ENCODE data around the gene KIAA0930. TPM values are rescaled to one million over a fixed set of nuclear protein-coding genes. Genes with fewer than 3 reads are reported as not detected.

The KIAA0930 gene
- total RNA-seq, 1 experiment from 2014 or later: 54.8 TPM

DNA sequence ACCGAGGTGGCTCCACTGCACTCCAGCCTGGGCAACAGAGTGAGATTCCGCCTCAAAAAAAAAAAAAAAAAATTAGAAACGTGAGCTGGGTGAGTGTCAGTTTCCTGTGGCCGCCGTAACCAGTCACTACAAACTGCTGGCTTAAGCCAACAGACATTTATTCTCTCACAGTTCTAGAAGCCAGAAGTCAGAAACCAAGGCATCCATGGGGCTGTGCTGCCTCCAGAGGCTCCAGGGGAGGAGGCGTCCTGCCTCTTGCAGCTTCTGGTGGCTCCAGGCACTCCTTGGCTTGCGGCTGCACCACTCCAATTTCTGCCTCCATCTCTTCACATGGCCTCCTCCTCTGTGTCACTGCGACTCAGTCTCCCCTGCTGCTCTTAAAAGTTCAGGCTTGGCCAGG lies 11.1 kb upstream of the KIAA0930 start:
- Histone ChIP-seq H3K4me1 (ENCODE audit: insufficient read depth, low read length, poor library complexity, severe bottlenecking) (no peaks in the 10 kb centered on the region), H3K9me3 (ENCODE audit: low read depth, low read length, poor library complexity, severe bottlenecking) (no peaks in the 10 kb centered on the region), H3K27me3 (replicated peaks; ENCODE audit: insufficient read depth, low read depth, low read length, poor library complexity) (no peaks in the 10 kb centered on the region), H3K4me3 (ENCODE audit: low read depth, low read length, poor library complexity, severe bottlenecking) (no peak overlapping the region), H3K27ac (ENCODE audit: low read depth, low read length, poor library complexity, severe bottlenecking) (no peak overlapping the region), H3K36me3 (ENCODE audit: insufficient read depth, low read length, poor library complexity, severe bottlenecking) (no peaks in the 10 kb centered on the region)
- ChIA-PET CTCF (interaction anchor here (0.6 kb wide), 1 partner anchor 297 kb away, joined by 4 read pairs; no protein-coding TSS in a partner anchor), POLR2A (ENCODE audit: low non-redundant PET) (no interaction called here)
- TF ChIP-seq, protein P1, sequence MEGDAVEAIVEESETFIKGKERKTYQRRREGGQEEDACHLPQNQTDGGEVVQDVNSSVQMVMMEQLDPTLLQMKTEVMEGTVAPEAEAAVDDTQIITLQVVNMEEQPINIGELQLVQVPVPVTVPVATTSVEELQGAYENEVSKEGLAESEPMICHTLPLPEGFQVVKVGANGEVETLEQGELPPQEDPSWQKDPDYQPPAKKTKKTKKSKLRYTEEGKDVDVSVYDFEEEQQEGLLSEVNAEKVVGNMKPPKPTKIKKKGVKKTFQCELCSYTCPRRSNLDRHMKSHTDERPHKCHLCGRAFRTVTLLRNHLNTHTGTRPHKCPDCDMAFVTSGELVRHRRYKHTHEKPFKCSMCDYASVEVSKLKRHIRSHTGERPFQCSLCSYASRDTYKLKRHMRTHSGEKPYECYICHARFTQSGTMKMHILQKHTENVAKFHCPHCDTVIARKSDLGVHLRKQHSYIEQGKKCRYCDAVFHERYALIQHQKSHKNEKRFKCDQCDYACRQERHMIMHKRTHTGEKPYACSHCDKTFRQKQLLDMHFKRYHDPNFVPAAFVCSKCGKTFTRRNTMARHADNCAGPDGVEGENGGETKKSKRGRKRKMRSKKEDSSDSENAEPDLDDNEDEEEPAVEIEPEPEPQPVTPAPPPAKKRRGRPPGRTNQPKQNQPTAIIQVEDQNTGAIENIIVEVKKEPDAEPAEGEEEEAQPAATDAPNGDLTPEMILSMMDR (conservative IDR thresholded peaks at IDR 0.05; ENCODE audit: low read depth, low read length): no peak
- TF ChIP-seq EZH2 (IDR thresholded peaks at IDR 0.05; ENCODE audit: borderline replicate concordance, low read depth, low read length, poor library complexity, severe bottlenecking): no peak
- BruUV-seq (replicated peaks): no TSS peak
- intact Hi-C loops (cut with micrococcal nuclease; ENCODE audit: unreplicated experiment): no loop called here
- DNase-seq (ENCODE audit: low spot score): no peak

DNA sequence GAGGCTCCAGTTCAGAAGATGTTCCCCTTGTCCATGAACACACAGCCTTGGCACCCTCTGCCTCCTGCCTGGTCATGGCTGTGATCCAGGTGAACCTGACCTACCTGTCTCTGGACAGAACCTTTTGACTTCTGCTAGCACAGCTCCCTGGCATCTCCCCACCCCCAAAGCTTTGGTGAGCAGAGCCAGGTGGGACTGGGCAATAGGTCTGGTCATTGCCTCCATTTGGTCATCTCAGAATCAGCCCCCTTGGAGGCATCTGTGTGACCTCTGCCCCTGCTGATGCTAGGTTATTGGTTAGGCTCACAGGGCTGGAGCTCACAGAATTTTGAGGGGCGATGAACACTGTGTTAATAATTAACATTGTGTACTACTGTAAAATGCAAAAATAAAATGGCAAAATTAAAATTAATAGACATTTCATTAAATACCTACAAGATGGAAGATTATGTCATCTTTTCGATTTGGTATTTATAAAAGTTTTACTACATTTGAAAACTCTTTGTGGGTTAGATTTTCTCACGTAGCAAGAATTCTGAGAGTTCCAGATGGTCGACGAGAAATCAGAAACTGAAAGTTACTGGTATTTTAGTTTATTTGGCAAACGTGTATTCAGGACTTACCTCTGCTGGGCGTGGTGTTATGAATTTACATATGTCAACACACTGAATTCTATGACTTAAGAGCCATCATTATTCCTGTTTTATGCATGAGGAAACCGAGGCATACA lies 8.3 kb upstream of the KIAA0930 start:
- no peaks in the 10 kb centered on the region for H3K9me3 ChIP-seq (ENCODE audit: low read depth, low read length, poor library complexity, severe bottlenecking)
- no peak for TF ChIP-seq EZH2 (IDR thresholded peaks at IDR 0.05; ENCODE audit: borderline replicate concordance, low read depth, low read length, poor library complexity, severe bottlenecking)
- TF ChIP-seq, protein P1 (conservative IDR thresholded peaks at IDR 0.05; ENCODE audit: low read depth, low read length): no peak
- no TSS peak for BruUV-seq (replicated peaks)
- H3K27me3 ChIP-seq (replicated peaks; ENCODE audit: insufficient read depth, low read depth, low read length, poor library complexity): no peaks in the 10 kb centered on the region
- ChIA-PET POLR2A (ENCODE audit: low non-redundant PET) (interaction anchor here (0.7 to 0.9 kb wide), 2 partner anchors 14 to 433 kb away, joined by 8 to 10 read pairs; no protein-coding TSS in a partner anchor), CTCF (no interaction called here)
- no peak overlapping the region for H3K4me3 ChIP-seq (ENCODE audit: low read depth, low read length, poor library complexity, severe bottlenecking)
- DNase-seq (ENCODE audit: low spot score): no peak
- intact Hi-C loops (cut with micrococcal nuclease; ENCODE audit: unreplicated experiment): no loop called here
- no peaks in the 10 kb centered on the region for H3K4me1 ChIP-seq (ENCODE audit: insufficient read depth, low read length, poor library complexity, severe bottlenecking)
- no peaks in the 10 kb centered on the region for H3K36me3 ChIP-seq (ENCODE audit: insufficient read depth, low read length, poor library complexity, severe bottlenecking)
- H3K27ac ChIP-seq (ENCODE audit: low read depth, low read length, poor library complexity, severe bottlenecking): no peak overlapping the region

DNA sequence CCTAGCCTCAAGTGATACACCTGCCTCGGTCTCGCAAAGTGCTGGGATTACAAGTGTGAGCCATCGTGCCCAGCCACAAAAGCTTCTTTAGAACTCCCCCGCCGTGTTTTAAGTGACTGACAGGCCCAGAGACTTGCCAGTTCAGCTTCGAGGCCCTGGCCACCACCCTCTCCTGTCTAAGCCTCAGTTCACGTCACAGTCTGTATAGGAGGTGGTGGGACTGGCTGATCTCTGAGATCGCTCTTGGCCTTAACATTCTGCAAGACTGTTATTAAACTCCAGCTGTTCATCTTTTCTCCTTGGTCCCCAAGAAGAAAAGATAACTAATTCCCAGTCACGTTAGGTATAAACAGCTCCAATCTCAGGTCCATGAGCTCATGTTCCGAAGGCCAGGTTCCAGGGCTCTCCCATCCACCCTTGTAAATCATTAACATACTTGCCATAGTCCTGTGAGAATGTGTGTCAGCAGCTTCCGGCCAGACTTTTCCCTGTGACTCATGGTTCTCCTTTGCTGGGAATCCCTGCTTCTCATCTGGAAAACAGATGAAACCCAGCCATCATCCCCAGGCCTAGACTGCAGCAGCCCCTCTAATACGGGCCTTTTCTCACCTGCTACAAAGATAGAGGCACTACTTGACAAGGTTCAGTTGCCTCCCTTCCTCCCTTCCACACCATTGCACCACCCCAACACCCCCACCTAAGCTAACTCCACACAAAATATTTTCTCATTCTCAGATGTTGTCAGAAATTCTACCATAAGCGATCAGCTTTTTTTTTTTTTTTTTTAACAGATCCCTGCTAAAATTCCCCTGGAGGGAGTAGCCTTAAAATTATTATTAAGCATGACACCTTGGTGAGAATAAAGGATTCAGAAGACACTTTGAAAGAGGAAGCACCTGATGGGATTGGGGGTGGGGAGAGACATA lies 5.6 kb upstream of the KIAA0930 start:
- peaks cover 2% of the 10 kb centered on the region for H3K4me1 ChIP-seq (ENCODE audit: insufficient read depth, low read length, poor library complexity, severe bottlenecking)
- no peaks in the 10 kb centered on the region for H3K27me3 ChIP-seq (replicated peaks; ENCODE audit: insufficient read depth, low read depth, low read length, poor library complexity)
- H3K36me3 ChIP-seq (ENCODE audit: insufficient read depth, low read length, poor library complexity, severe bottlenecking): no peaks in the 10 kb centered on the region
- ChIA-PET POLR2A (ENCODE audit: low non-redundant PET) (no interaction called here), CTCF (interaction anchor here (0.6 kb wide), 1 partner anchor 17 kb away, joined by 7 read pairs; no protein-coding TSS in a partner anchor)
- no peaks in the 10 kb centered on the region for H3K9me3 ChIP-seq (ENCODE audit: low read depth, low read length, poor library complexity, severe bottlenecking)
- intact Hi-C loops (cut with micrococcal nuclease; ENCODE audit: unreplicated experiment): no loop called here
- no peak overlapping the region for H3K27ac ChIP-seq (ENCODE audit: low read depth, low read length, poor library complexity, severe bottlenecking)
- BruUV-seq (replicated peaks): no TSS peak
- no peak overlapping the region for H3K4me3 ChIP-seq (ENCODE audit: low read depth, low read length, poor library complexity, severe bottlenecking)
- no peak for TF ChIP-seq EZH2 (IDR thresholded peaks at IDR 0.05; ENCODE audit: borderline replicate concordance, low read depth, low read length, poor library complexity, severe bottlenecking)
- TF ChIP-seq, protein P1 (conservative IDR thresholded peaks at IDR 0.05; ENCODE audit: low read depth, low read length): no peak
- DNase-seq (ENCODE audit: low spot score): no peak

Data from A673 (cell line).